ENCODE measurements around the gene RAB3GAP1. TPM values are rescaled to one million over a fixed set of nuclear protein-coding genes. Genes with fewer than 3 reads are reported as not detected.

Gene RAB3GAP1
- polyA plus RNA-seq, 1 of the 3 experiments (the other 2 are of a cell fraction), result 10.9 TPM

DNA sequence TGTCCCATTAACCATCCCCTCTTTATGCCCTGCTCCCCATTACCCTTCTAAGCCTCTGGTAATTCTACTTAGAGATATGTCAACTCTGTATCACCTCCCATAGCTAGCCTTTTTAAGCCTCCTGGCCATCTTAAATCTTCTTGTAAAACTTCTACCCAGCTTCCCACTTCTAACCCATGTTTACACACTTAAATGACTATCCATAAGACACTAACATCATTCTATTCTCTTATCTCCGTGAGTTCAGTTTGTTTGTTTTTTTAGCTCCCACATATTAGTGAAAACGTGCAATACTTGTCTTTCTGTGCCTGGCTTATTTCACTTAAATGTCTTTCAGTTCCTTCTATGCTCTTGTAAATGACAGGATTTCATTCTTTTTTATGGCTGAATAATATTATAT is 42.4 kb downstream of the RAB3GAP1 start (continued):
- TF ChIP-seq CTCF (IDR thresholded peaks at IDR 0.05), result no peak

- CTCF ChIA-PET, result interaction anchor here (1.2 kb wide), 1 partner anchor 52 kb away, joined by 3 read pairs; no protein-coding TSS in a partner anchor
Observed at GRCh38 chr2:135095591-135095990, 43.5 kb downstream of the RAB3GAP1 start.

DNA sequence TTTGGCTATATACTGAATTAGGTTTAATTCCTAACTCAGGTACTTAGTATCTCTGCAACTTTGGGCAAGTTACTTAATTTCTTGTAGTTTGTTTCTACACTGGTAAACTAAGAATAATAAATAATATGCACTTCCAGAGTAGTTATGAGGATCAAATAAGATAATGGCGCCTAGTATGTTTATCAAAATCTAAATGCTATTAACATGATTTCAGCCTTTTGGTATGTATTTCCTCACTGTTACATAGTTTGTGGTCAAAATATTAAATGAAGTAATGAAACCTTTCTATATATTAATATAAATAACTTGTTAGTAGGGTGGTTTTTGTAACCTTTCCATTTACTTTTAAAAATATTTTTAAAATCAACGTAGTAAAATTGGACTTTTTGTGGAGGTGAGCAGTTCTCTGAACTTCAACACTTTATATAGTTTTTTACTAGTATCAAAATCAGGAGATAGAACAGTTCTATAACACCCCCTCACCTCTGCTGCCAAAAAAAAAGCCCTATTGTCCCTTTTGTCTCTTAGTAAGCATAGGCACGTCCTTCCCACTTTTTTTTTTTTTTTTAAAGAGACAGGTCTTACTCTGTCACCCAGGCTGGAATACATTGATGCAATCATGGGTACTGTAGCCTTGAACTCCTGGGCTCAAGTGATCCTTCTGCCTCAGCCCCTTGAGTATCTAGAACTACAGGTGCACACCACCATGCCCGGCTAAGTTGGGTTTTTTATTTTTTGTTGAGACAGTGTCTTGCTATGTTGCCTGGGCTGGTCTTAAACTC is 44.8 kb downstream of the RAB3GAP1 start:
- Histone ChIP-seq H2AFZ (ENCODE audit: low read depth) (no peak overlapping the region), H4K20me1 (ENCODE audit: insufficient read depth) (no peaks in the 10 kb centered on the region), H3K4me2 (no peak overlapping the region), H3K9ac (no peak overlapping the region), H3K9me2 (no peaks in the 10 kb centered on the region), H3K79me2 (ENCODE audit: insufficient read depth) (peaks cover 26% of the 10 kb centered on the region), H3K27me3 (ENCODE audit: insufficient read depth) (no peaks in the 10 kb centered on the region), H3K4me1 (ENCODE audit: control insufficient read depth in 1 of 2, insufficient read depth in 2 of 2, low read depth in 1 of 2, low read length in 1 of 2) (peaks cover 0 to 11% of the 10 kb centered on the region in 2 experiments; a peak in 1 of 4 replicates), H3F3A (replicated peaks; ENCODE audit: insufficient read depth) (peaks cover 12% of the 10 kb centered on the region), H3K36me3 (replicated peaks in 1 of 2; ENCODE audit: control insufficient read depth in 1 of 2, insufficient read depth in 2 of 2, low read length in 1 of 2) (peaks cover 18 to 44% of the 10 kb centered on the region in 2 experiments), H3K27ac (ENCODE audit: low read depth in 2 of 2, low read length in 1 of 2) (no peak overlapping the region), H3K4me3 (ENCODE audit: low read depth in 2 of 2, low read length in 1 of 2) (no peak overlapping the region), H3K9me3 (no peaks in the 10 kb centered on the region)
- POLR2A ChIA-PET, result no interaction called here
- WGBS (ENCODE audit: low lambda C conversion rate), result 94% methylated on average over 4 of the region's 4 CpGs
- CTCF ChIA-PET, result no interaction called here
- no peak for DNase-seq
- no peak for TF ChIP-seq NFIC (IDR thresholded peaks at IDR 0.05; ENCODE audit: borderline replicate concordance)
- no peak for TF ChIP-seq EP300 (IDR thresholded peaks at IDR 0.05; ENCODE audit: borderline replicate concordance in 1 of 2, low read depth in 1 of 2, low read length in 1 of 2)
- no peak for TF ChIP-seq RCOR1 (IDR thresholded peaks at IDR 0.05; ENCODE audit: low read length)
- no peak for TF ChIP-seq GABPA (IDR thresholded peaks at IDR 0.05; ENCODE audit: low read depth)
- TF ChIP-seq MAX (IDR thresholded peaks at IDR 0.05; ENCODE audit: low read depth), result no peak
- no peak for TF ChIP-seq ELF1 (IDR thresholded peaks at IDR 0.05)
- TF ChIP-seq SIN3A (IDR thresholded peaks at IDR 0.05; ENCODE audit: borderline replicate concordance, low read depth, low read length), result no peak
- TF ChIP-seq USF2 (IDR thresholded peaks at IDR 0.05; ENCODE audit: borderline replicate concordance, low read depth, low read length), result no peak

More at GRCh38 chr2:135095591-135095990, 43.5 kb downstream of the RAB3GAP1 start:
- H3K27ac ChIP-seq (ENCODE audit: low read depth in 2 of 2, low read length in 1 of 2), result no peak overlapping the region
- no peaks in the 10 kb centered on the region for H3K9me2 ChIP-seq
- no peaks in the 10 kb centered on the region for H3K27me3 ChIP-seq (ENCODE audit: insufficient read depth)
- POLR2A ChIA-PET, result no interaction called here
- no peaks in the 10 kb centered on the region for H3K9me3 ChIP-seq
- no peak for TF ChIP-seq SIN3A (IDR thresholded peaks at IDR 0.05; ENCODE audit: borderline replicate concordance, low read depth, low read length)
- no peak for TF ChIP-seq RXRA (IDR thresholded peaks at IDR 0.05; ENCODE audit: borderline replicate concordance, low read depth)
- TF ChIP-seq CTCF (IDR thresholded peaks at IDR 0.05), result no peak
- TF ChIP-seq MEF2A (IDR thresholded peaks at IDR 0.05; ENCODE audit: borderline replicate concordance, low read depth), result no peak
- H3K4me3 ChIP-seq (ENCODE audit: low read depth in 2 of 2, low read length in 1 of 2), result no peak overlapping the region
- H4K20me1 ChIP-seq (ENCODE audit: insufficient read depth), result no peaks in the 10 kb centered on the region
- no peak for DNase-seq
- peaks cover 35% of the 10 kb centered on the region for H3K79me2 ChIP-seq (ENCODE audit: insufficient read depth)
- no peak overlapping the region for H3K9ac ChIP-seq
- H3F3A ChIP-seq (replicated peaks; ENCODE audit: insufficient read depth), result peaks cover 12% of the 10 kb centered on the region
- no peak overlapping the region for H2AFZ ChIP-seq (ENCODE audit: low read depth)
- H3K4me1 ChIP-seq (ENCODE audit: control insufficient read depth in 1 of 2, insufficient read depth in 2 of 2, low read depth in 1 of 2, low read length in 1 of 2), result peaks cover 0 to 9% of the 10 kb centered on the region in 2 experiments; a peak in 1 of 4 replicates
- H3K4me2 ChIP-seq, result no peak overlapping the region
- 94% methylated on average over 3 of the region's 3 CpGs for WGBS (ENCODE audit: low lambda C conversion rate)
- H3K36me3 ChIP-seq (replicated peaks in 1 of 2; ENCODE audit: control insufficient read depth in 1 of 2, insufficient read depth in 2 of 2, low read length in 1 of 2), result peaks cover 18 to 52% of the 10 kb centered on the region in 2 experiments

All from SK-N-SH (cell line).